Erythroblast (primary cell): ENCODE results near the gene CDC14C.

Experiments used
- GATA1 ChIP-seq: IDR thresholded peaks from 2 replicates; pipeline ENCODE4 v1.6.1; 2011; ENCODE audit warnings: low read depth, mild to moderate bottlenecking, control low read depth, low read length, moderate library complexity
- POLR2A ChIP-seq: IDR thresholded peaks from 2 replicates; pipeline ENCODE4 v1.6.1; 2011; ENCODE audit warnings: mild to moderate bottlenecking, low read length

DNA sequence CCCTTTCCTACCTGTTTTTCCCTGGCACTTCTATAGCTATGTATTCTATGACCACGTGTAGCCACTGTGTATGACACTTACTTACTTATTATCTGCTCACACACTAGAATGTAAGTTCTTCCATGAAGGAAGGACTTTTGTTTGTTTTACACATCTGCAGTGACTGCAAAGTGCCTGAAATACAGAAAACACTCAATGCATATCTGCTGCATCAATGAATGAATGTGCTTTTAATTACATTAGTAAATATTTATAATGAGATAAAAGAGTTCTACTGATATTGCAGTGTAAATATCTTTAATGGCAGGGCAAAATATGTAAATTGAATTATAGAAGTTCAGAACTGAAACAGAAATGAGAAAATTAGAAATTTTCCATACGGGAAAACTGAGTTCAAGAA is 43.5 kb upstream of the CDC14C start:
- TF ChIP-seq POLR2A = no peak
- no peak for TF ChIP-seq GATA1
